Loucy (cell line): ENCODE measurements around the gene ZNF878.

Experiments
- CTCF ChIP-seq: fragments of 200-600 bp; sonication (generic); conservative IDR thresholded peaks from 2 replicates; pipeline ENCODE4 v1.5.1; 2014; ENCODE audit warnings: mild to moderate bottlenecking, antibody characterized with exemption, low read length
- EZH2phosphoT487 ChIP-seq: fragments of 200-600 bp; IDR thresholded peaks from 2 replicates; pipeline ENCODE4 v1.6.1; 2018; ENCODE audit warnings: antibody characterized with exemption, mild to moderate bottlenecking, moderate library complexity, borderline replicate concordance

DNA sequence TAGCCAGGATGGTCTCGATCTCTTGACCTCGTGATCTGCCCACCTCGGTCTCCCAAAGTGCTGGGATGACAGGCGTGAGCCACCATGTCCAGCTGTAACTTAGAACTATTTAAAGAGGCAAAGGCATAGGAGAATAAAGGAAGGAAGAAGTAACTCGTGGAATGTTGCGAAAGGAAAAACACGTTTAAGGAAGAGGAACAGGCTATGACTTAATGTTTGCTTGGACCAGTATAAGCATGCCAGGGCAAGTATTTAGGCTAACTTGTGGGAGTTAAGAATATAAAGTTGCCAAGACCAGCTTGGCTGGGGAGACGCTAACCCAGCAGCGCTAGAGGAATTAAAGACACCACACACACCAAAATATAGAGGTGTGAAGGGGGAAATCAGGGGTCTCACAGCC, 45.3 kb upstream of the ZNF878 start:
- no peak for TF ChIP-seq CTCF
- TF ChIP-seq EZH2phosphoT487 = no peak
